HepG2 (cell line): ENCODE data around the gene CTSG. TPM values are rescaled to one million over a fixed set of nuclear protein-coding genes. Genes with fewer than 3 reads are reported as not detected.

Source experiments
- ATAC-seq: fragments of 200-7000 bp; cut with Tn5 transposase; 3 replicates; pipeline ENCODE4 v1.9.1; 2020; ENCODE audit warnings: mild to moderate bottlenecking, moderate library complexity
- Bru-seq: library from RNA; stranded (reverse); fragments of 400-500 nt; gene quantifications from one replicate; lab custom pipeline; 2021; lab: Mats Ljungman, UMichigan
- BruChase-seq, 2 experiments: library from RNA; stranded (reverse); fragments of 400-500 nt; gene quantifications; one replicate each; lab custom pipeline; 2021; lab: Mats Ljungman, UMichigan
- BruUV-seq: library from RNA; stranded (reverse); fragments of 400-500 nt; replicated peaks from 2 replicates; lab custom pipeline; 2021; lab: Mats Ljungman, UMichigan
- CTCF ChIA-PET: fragments of 300-600 bp; formaldehyde crosslinking; extraction: SDS; loops from one replicate; lab custom pipeline; 2021; ENCODE audit warnings: low total read pairs, inconsistent platforms, low intra/inter-chr PET ratio; lab: Yijun Ruan, JAX
- POLR2A ChIA-PET: fragments of 350-600 bp; sonication (Branson Sonifier 250); formaldehyde crosslinking; loops from one replicate; lab custom pipeline; 2020; ENCODE audit warnings: antibody characterized with exemption, inconsistent platforms; lab: Yijun Ruan, JAX
- DNase-seq: peaks from one replicate; pipeline ENCODE4 v3.0.0-alpha.2; 2015; ENCODE audit warnings: low spot score
- FAIRE-seq: peaks from 3 replicates; lab custom pipeline; 2011; peaks lifted over from hg19 to GRCh38; lab: Jason Lieb, UNC
- H2AFZ ChIP-seq: one replicate; pipeline ENCODE4 v1.6.1; 2011; ENCODE audit warnings: low read length, inconsistent platforms
- H3K27ac ChIP-seq: fragments of 300-600 bp; 3 replicates; pipeline ENCODE4 v1.8.0; 2011; ENCODE audit warnings: mixed run types, mild to moderate bottlenecking, mixed read lengths, low read length, inconsistent platforms; ENCODE audit not compliant: insufficient read depth; ENCODE audit errors: extremely low read length
- H3K27me3 ChIP-seq, 2 experiments: fragments of 200-600 bp in 1 of 2; 2 replicates in 1 of 2; 3 replicates in 1 of 2; pipeline versions ENCODE4 v1.6.0 to v1.8.0; 2011; ENCODE audit warnings: low read length in 2 of 2, mild to moderate bottlenecking in 2 of 2, moderate library complexity in 2 of 2, inconsistent platforms in 1 of 2; ENCODE audit not compliant: insufficient read depth in 2 of 2, control insufficient read depth in 1 of 2
- H3K36me3 ChIP-seq, 2 experiments: fragments of 200-600 bp in 1 of 2; replicated peaks in 1 of 2; 2 replicates in 1 of 2; 3 replicates in 1 of 2; pipeline versions ENCODE4 v1.5.1 to v1.8.0; 2011; ENCODE audit warnings: low read length in 2 of 2, inconsistent platforms in 1 of 2; ENCODE audit not compliant: insufficient read depth in 2 of 2, control insufficient read depth in 1 of 2
- H3K4me1 ChIP-seq: 2 replicates; pipeline ENCODE4 v1.5.1; 2012; ENCODE audit warnings: low read length, inconsistent platforms; ENCODE audit not compliant: insufficient read depth
- H3K4me2 ChIP-seq: 2 replicates; pipeline ENCODE4 v1.6.0; 2011; ENCODE audit warnings: low read depth, low read length, inconsistent platforms
- H3K4me3 ChIP-seq, 3 experiments: fragments of 200-600 bp in 1 of 3; sonication (generic), shearing (Covaris generic) in 1 of 3; replicated peaks in 1 of 3; 2 replicates each; pipeline ENCODE4 v1.5.1; 2011 to 2016; ENCODE audit warnings: low read length in 3 of 3, inconsistent platforms in 2 of 3, low read depth in 2 of 3, mild to moderate bottlenecking in 2 of 3, control low read depth in 1 of 3, mixed read lengths in 1 of 3; ENCODE audit not compliant: insufficient read depth in 1 of 3
- H3K79me2 ChIP-seq: one replicate; pipeline ENCODE4 v1.6.1; 2011; ENCODE audit warnings: low read length, inconsistent platforms; ENCODE audit not compliant: insufficient read depth
- H3K9ac ChIP-seq: 2 replicates; pipeline ENCODE4 v1.6.0; 2011; ENCODE audit warnings: mild to moderate bottlenecking, low read depth, low read length, inconsistent platforms; ENCODE audit not compliant: insufficient read depth
- H3K9me3 ChIP-seq: 2 replicates; pipeline ENCODE4 v1.5.1; 2012; ENCODE audit warnings: mild to moderate bottlenecking, low read length
- H4K20me1 ChIP-seq: 2 replicates; pipeline ENCODE4 v1.6.0; 2011; ENCODE audit warnings: inconsistent platforms, mild to moderate bottlenecking, low read length, moderate library complexity; ENCODE audit not compliant: insufficient read depth
- CEBPG ChIP-seq: IDR thresholded peaks from 2 replicates; pipeline ENCODE4 v1.6.1; 2016
- NFE2L2 ChIP-seq: fragments of 150-350 bp; IDR thresholded peaks from 2 replicates; pipeline ENCODE4 v1.6.1; 2014; ENCODE audit warnings: low read length
- TFE3 ChIP-seq: IDR thresholded peaks from 2 replicates; pipeline ENCODE4 v1.6.1; 2016
- ZNF513 ChIP-seq: sonication (generic); formaldehyde crosslinking; conservative IDR thresholded peaks from 2 replicates; pipeline ENCODE4 v1.5.0; 2020; ENCODE audit warnings: missing genetic modification reagents
- WGBS: methylation state at CpG from one replicate; pipeline ENCODE4 v1.1.6; 2017; ENCODE audit warnings: low lambda C conversion rate; 5-methylcytosine and 5-hydroxymethylcytosine counted together
- in situ Hi-C: cut with HindIII; loops from 2 replicates; pipeline ENCODE4 v1.10.0; 2017; ENCODE audit warnings: low pct_unique_long_range_greater_than_20kb; ENCODE audit not compliant: extremely low pct_ligation_motif_present
- intact Hi-C: fragments of 100-400 bp; cut with micrococcal nuclease; formaldehyde crosslinking; loops from one replicate; pipeline ENCODE4 v1.10.0; 2022; ENCODE audit not compliant: unreplicated experiment
- long read RNA-seq, 2 experiments: library from RNA in 1 of 2; library from polyadenylated mRNA in 1 of 2; stranded (forward) in 1 of 2; unstranded in 1 of 2; transcript quantifications; one replicate each; pipeline ENCODE4 v2.0.0, GENCODE V29; 2019 to 2022
- polyA minus RNA-seq, 3 experiments: library from RNA; depleted of rRNA, polyadenylated mRNA; stranded (reverse); fragments of >200 nt; gene quantifications; 2 replicates each; pipeline ENCODE4 v1.2.3, GENCODE V29; 2011; ENCODE audit warnings: low replicate concordance in 1 of 3
- polyA plus RNA-seq, 8 experiments: library from polyadenylated mRNA; depleted of rRNA in 3 of 8; stranded (reverse) in 7 of 8; unstranded in 1 of 8; fragments of >200 nt; fragmentation: Illumina TruSeq in 4 of 8; extraction: Trizol in 4 of 8; gene quantifications; 2 replicates each; pipeline versions ENCODE4 v1.2.1 to v1.2.3, GENCODE V29; 2011 to 2016; ENCODE audit warnings: low read depth in 4 of 8, missing spikeins in 1 of 8, mixed read lengths in 1 of 8; ENCODE audit not compliant: insufficient read depth in 1 of 8
- total RNA-seq, 5 experiments: library from RNA; depleted of rRNA; stranded (reverse); fragments of >200 nt; fragmentation: Illumina TruSeq; extraction: Trizol; gene quantifications; 2 replicates each; pipeline ENCODE4 v1.2.3, GENCODE V29; 2016; ENCODE audit warnings: low read depth in 1 of 5
- TF ChIP-seq, protein P1 (sequence below): sonication (generic); formaldehyde crosslinking; IDR thresholded peaks from 2 replicates; pipeline ENCODE4 v1.8.1; 2023; ENCODE audit warnings: missing genetic modification reagents, inconsistent platforms, borderline replicate concordance
- TF ChIP-seq, protein P2 (sequence below): sonication (generic); formaldehyde crosslinking; IDR thresholded peaks from 2 replicates; pipeline ENCODE4 v1.4.0; 2020; ENCODE audit warnings: missing genetic modification reagents
- TF ChIP-seq, protein P3 (sequence below): sonication (generic); formaldehyde crosslinking; IDR thresholded peaks from 2 replicates; pipeline ENCODE4 v1.5.0; 2020; ENCODE audit warnings: missing genetic modification reagents, mild to moderate bottlenecking, borderline replicate concordance

CTSG gene
- not detected in 2 replicates for total RNA-seq (2016; rRNA removed; fragmentation: Illumina TruSeq; extraction: Trizol)
- total RNA-seq (2016; cell fraction: cytosol; rRNA removed; fragmentation: Illumina TruSeq; extraction: Trizol; ENCODE audit: low read depth), result not detected in 2 replicates
- not detected in 2 replicates for total RNA-seq (2016; cell fraction: insoluble cytoplasmic fraction; rRNA removed; fragmentation: Illumina TruSeq; extraction: Trizol)
- not detected in 2 replicates for total RNA-seq (2016; cell fraction: membrane; rRNA removed; fragmentation: Illumina TruSeq; extraction: Trizol)
- total RNA-seq (2016; cell fraction: nucleus; rRNA removed; fragmentation: Illumina TruSeq; extraction: Trizol), result not detected in 2 replicates
- not detected in 2 replicates for polyA plus RNA-seq (2011; rRNA removed)
- not detected in 2 replicates for polyA plus RNA-seq (2011; cell fraction: cytosol; rRNA removed)
- not detected in 2 replicates for polyA plus RNA-seq (2011; cell fraction: nucleus; rRNA removed)
- not detected in 2 replicates for polyA plus RNA-seq (2012)
- not detected in 2 replicates for polyA plus RNA-seq (2016; cell fraction: cytosol; fragmentation: Illumina TruSeq; extraction: Trizol; ENCODE audit: low read depth)
- polyA plus RNA-seq (2016; cell fraction: insoluble cytoplasmic fraction; fragmentation: Illumina TruSeq; extraction: Trizol; ENCODE audit: low read depth), result not detected in 2 replicates
- polyA plus RNA-seq (2016; cell fraction: membrane; fragmentation: Illumina TruSeq; extraction: Trizol; ENCODE audit: low read depth), result not detected in 2 replicates
- not detected in 2 replicates for polyA plus RNA-seq (2016; cell fraction: nucleus; fragmentation: Illumina TruSeq; extraction: Trizol; ENCODE audit: insufficient read depth, low read depth)
- not detected in 2 replicates for polyA minus RNA-seq (2011; rRNA and poly(A)+ RNA removed; ENCODE audit: low replicate concordance)
- not detected in 2 replicates for polyA minus RNA-seq (2011; cell fraction: cytosol; rRNA and poly(A)+ RNA removed)
- polyA minus RNA-seq (2011; cell fraction: nucleus; rRNA and poly(A)+ RNA removed), result not detected in 2 replicates
- Bru-seq, nascent RNA, result not detected
- BruChase-seq, experiment 1, labeled RNA remaining after a 6-hour chase, result not detected
- BruChase-seq, experiment 2, labeled RNA remaining after a 2-hour chase, result not detected
- long read RNA-seq, experiment 1, result 0 reads
- long read RNA-seq, experiment 2, result 0 reads

DNA sequence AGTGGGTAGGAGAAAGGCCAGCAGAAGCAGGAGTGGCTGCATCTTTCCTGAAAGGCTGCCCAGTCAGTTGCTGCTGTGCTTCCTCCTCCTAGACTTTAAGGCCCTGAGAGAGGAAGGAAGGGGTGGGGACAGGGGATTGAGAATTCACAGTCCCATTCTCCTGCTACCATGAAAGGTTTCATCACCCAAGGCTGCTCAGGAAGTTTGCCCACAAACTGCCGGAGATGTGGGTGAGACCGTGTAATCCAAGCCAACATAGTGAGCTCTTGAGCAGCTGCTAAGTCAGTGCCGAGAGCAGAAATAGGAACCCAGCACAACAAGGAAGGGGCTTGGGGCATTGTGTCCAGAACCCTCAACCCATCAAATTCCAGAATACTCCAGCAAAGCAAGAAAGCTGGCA, at the start of gene CTSG:
CTSG (minus strand) TSS at position 69 of the 400 bp plus-strand sequence; CDS start at position 42, 27 bp downstream.
- TF ChIP-seq, protein P1, sequence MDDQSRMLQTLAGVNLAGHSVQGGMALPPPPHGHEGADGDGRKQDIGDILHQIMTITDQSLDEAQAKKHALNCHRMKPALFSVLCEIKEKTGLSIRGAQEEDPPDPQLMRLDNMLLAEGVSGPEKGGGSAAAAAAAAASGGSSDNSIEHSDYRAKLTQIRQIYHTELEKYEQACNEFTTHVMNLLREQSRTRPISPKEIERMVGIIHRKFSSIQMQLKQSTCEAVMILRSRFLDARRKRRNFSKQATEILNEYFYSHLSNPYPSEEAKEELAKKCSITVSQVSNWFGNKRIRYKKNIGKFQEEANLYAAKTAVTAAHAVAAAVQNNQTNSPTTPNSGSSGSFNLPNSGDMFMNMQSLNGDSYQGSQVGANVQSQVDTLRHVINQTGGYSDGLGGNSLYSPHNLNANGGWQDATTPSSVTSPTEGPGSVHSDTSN (CRISPR knock-in tag), result no peak
- TF ChIP-seq CEBPG (CRISPR knock-in tag) (no peak), TFE3 (CRISPR knock-in tag) (no peak), NFE2L2 (no peak), ZNF513 (CRISPR knock-in tag) (no peak)
- TF ChIP-seq, protein P2, sequence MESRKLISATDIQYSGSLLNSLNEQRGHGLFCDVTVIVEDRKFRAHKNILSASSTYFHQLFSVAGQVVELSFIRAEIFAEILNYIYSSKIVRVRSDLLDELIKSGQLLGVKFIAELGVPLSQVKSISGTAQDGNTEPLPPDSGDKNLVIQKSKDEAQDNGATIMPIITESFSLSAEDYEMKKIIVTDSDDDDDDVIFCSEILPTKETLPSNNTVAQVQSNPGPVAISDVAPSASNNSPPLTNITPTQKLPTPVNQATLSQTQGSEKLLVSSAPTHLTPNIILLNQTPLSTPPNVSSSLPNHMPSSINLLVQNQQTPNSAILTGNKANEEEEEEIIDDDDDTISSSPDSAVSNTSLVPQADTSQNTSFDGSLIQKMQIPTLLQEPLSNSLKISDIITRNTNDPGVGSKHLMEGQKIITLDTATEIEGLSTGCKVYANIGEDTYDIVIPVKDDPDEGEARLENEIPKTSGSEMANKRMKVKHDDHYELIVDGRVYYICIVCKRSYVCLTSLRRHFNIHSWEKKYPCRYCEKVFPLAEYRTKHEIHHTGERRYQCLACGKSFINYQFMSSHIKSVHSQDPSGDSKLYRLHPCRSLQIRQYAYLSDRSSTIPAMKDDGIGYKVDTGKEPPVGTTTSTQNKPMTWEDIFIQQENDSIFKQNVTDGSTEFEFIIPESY (CRISPR knock-in tag), result no peak
- TF ChIP-seq, protein P3, sequence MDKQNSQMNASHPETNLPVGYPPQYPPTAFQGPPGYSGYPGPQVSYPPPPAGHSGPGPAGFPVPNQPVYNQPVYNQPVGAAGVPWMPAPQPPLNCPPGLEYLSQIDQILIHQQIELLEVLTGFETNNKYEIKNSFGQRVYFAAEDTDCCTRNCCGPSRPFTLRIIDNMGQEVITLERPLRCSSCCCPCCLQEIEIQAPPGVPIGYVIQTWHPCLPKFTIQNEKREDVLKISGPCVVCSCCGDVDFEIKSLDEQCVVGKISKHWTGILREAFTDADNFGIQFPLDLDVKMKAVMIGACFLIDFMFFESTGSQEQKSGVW, result no peak
- Histone ChIP-seq H3K9ac (no peak within 1 kb of the TSS), H4K20me1 (no peaks in the 10 kb centered on the region), H3K4me1 (no peaks in the 10 kb centered on the region), H3K27me3 (peaks cover 5 to 35% of the 10 kb centered on the region in 2 experiments; a peak in 4 of 5 replicates), H3K9me3 (no peaks in the 10 kb centered on the region), H3K4me3 (no peak within 1 kb of the TSS), H3K36me3 (no peaks in the 10 kb centered on the region), H2AFZ (no peak within 1 kb of the TSS), H3K4me2 (no peak within 1 kb of the TSS), H3K27ac (no peak within 1 kb of the TSS), H3K79me2 (no peaks in the 10 kb centered on the region)
- no peak for FAIRE-seq
- ATAC-seq, result no peak
- BruUV-seq, result no TSS peak
- intact Hi-C loops (no loop called here), in situ Hi-C loops (no loop called here)
- WGBS, result 26% methylated on average over 3 of the region's 3 CpGs
- DNase-seq, result no peak
- CTCF ChIA-PET, result no interaction called here
- POLR2A ChIA-PET, result no interaction called here
